Prostate gland (tissue), 2 donors: ENCODE results near the gene SERBP1.

Experiments
- POLR2A ChIP-seq: fragments of 450-650 bp; IDR thresholded peaks from one replicate; pipeline ENCODE4 v1.6.1; 2016; ENCODE audit warnings: antibody characterized with exemption, mild to moderate bottlenecking
- TF ChIP-seq, protein P1 (sequence below), 4 experiments: fragments of 200-600 bp in 2 of 4; fragments of 450-650 bp in 2 of 4; sonication (generic) in 2 of 4; IDR thresholded peaks; 1 replicate in 3 of 4; 2 replicates in 1 of 4; pipeline ENCODE4 v1.5.1; 2016 to 2019; ENCODE audit warnings: antibody characterized with exemption in 4 of 4, mild to moderate bottlenecking in 2 of 4, moderate library complexity in 2 of 4

DNA sequence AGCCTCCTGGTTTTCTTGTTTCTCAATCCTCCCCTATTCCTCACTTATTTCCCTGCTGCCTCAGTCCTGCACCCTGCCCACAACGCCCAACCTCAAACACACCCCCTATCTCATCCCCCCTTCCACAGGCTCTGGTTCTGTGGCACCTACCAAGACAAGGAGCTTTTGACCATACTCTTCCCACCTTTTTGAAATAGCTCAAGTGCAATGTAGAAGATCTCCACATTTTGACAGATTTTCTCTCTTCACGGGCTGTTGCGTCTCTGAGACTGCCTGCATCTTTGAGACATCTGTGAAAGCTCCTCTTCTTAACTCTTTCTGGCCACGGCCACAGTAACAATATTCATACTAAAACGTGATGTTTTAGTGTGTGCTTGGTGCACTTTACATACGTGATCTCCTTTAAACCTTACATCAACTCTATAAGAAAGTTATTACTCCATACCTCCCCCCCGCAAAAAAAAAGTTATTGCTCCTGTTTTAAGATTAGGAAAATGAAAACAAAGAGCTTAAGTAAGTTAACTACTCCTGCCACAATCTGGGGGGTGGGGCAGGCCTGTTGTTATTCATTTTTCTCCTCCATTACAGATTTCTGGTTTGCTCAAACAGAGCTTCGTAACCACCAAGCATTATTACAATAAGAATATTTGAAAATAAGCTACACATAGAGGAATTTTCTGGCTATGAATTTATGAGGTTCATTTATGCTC, 1.8 kb upstream of the SERBP1 start:
- TF ChIP-seq, protein P1, sequence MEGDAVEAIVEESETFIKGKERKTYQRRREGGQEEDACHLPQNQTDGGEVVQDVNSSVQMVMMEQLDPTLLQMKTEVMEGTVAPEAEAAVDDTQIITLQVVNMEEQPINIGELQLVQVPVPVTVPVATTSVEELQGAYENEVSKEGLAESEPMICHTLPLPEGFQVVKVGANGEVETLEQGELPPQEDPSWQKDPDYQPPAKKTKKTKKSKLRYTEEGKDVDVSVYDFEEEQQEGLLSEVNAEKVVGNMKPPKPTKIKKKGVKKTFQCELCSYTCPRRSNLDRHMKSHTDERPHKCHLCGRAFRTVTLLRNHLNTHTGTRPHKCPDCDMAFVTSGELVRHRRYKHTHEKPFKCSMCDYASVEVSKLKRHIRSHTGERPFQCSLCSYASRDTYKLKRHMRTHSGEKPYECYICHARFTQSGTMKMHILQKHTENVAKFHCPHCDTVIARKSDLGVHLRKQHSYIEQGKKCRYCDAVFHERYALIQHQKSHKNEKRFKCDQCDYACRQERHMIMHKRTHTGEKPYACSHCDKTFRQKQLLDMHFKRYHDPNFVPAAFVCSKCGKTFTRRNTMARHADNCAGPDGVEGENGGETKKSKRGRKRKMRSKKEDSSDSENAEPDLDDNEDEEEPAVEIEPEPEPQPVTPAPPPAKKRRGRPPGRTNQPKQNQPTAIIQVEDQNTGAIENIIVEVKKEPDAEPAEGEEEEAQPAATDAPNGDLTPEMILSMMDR (IDR thresholded peaks at IDR 0.05) = no peak
- TF ChIP-seq POLR2A = no peak
